H1 (cell line): Measurements from ENCODE around the gene SCN1B.

Source experiments
- EZH2 ChIP-seq: fragments of 200-600 bp; sonication (generic); IDR thresholded peaks from 2 replicates; pipeline ENCODE4 v1.7.1; 2012; ENCODE audit warnings: low read depth, mild to moderate bottlenecking, moderate library complexity, low read length, inconsistent platforms; ENCODE audit not compliant: severe bottlenecking
- GABPA ChIP-seq: IDR thresholded peaks from 2 replicates; pipeline ENCODE4 v1.6.1; 2011; ENCODE audit warnings: mild to moderate bottlenecking, low read length, moderate library complexity, borderline replicate concordance; ENCODE audit not compliant: insufficient read depth
- GTF2F1 ChIP-seq: IDR thresholded peaks from 2 replicates; pipeline ENCODE4 v1.6.1; 2012; ENCODE audit warnings: low read depth, low read length, improper control_type of control experiment, borderline replicate concordance
- POLR2A ChIP-seq, 2 experiments: IDR thresholded peaks; 1 replicate in 1 of 2; 2 replicates in 1 of 2; pipeline ENCODE4 v1.6.1; 2011; ENCODE audit warnings: low read depth in 2 of 2, low read length in 2 of 2, mild to moderate bottlenecking in 2 of 2; ENCODE audit errors: control extremely low read depth in 1 of 2
- TAF1 ChIP-seq: IDR thresholded peaks from 2 replicates; pipeline ENCODE4 v1.6.1; 2011; ENCODE audit warnings: mild to moderate bottlenecking, low read depth, low read length
- TBP ChIP-seq: IDR thresholded peaks from 2 replicates; pipeline ENCODE4 v1.6.1; 2011; ENCODE audit warnings: low read depth, low read length, improper control_type of control experiment
- YY1 ChIP-seq: IDR thresholded peaks from 2 replicates; pipeline ENCODE4 v1.6.1; 2011; ENCODE audit warnings: low read depth, mild to moderate bottlenecking, low read length
- ZNF274 ChIP-seq: IDR thresholded peaks from 2 replicates; pipeline ENCODE4 v1.7.0; 2012; ENCODE audit warnings: low read length, borderline replicate concordance; ENCODE audit errors: extremely low read depth
- TF ChIP-seq, protein P1 (sequence below), 3 experiments: IDR thresholded peaks; 1 replicate in 2 of 3; 2 replicates in 1 of 3; pipeline versions ENCODE4 v1.5.1 to v1.6.1; 2011; ENCODE audit warnings: low read length in 3 of 3, mild to moderate bottlenecking in 3 of 3, inconsistent platforms in 2 of 3, low read depth in 1 of 3, moderate library complexity in 1 of 3; ENCODE audit not compliant: insufficient read depth in 1 of 3; ENCODE audit errors: control extremely low read depth in 1 of 3

DNA sequence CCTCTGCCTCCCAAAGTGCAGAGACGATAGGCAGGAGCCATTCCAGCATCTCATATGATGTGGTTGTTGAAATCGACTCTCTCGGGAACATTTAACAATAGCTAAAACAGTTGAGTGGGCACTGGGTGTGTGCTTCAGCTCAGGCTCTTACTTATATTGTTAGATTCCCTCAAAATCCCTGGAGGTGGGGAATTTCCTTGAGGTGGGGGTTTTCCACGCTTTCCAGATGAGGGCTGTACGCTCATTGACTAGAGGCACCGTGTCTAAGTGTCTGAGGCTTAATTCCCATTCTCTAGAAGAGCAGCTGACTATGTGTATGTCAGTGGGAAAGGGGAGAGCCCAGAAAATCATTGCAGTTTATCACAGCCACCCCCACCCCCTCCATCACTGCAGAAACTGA, 41.0 kb upstream of the SCN1B start:
- TF ChIP-seq GABPA (no peak), EZH2 (no peak), TBP (no peak), TAF1 (no peak), ZNF274 (no peak), YY1 (no peak), GTF2F1 (no peak), POLR2A (IDR thresholded peaks at IDR 0.05; ENCODE audit: control extremely low read depth in 1 of 2, low read depth in 2 of 2, low read length in 2 of 2) (no peak)
- TF ChIP-seq, protein P1, sequence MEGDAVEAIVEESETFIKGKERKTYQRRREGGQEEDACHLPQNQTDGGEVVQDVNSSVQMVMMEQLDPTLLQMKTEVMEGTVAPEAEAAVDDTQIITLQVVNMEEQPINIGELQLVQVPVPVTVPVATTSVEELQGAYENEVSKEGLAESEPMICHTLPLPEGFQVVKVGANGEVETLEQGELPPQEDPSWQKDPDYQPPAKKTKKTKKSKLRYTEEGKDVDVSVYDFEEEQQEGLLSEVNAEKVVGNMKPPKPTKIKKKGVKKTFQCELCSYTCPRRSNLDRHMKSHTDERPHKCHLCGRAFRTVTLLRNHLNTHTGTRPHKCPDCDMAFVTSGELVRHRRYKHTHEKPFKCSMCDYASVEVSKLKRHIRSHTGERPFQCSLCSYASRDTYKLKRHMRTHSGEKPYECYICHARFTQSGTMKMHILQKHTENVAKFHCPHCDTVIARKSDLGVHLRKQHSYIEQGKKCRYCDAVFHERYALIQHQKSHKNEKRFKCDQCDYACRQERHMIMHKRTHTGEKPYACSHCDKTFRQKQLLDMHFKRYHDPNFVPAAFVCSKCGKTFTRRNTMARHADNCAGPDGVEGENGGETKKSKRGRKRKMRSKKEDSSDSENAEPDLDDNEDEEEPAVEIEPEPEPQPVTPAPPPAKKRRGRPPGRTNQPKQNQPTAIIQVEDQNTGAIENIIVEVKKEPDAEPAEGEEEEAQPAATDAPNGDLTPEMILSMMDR (IDR thresholded peaks at IDR 0.05; ENCODE audit: control extremely low read depth in 1 of 3, insufficient read depth in 1 of 3, low read depth in 1 of 3, low read length in 3 of 3), result no peak
